ENCODE measurements around the gene SLMAP.

Gene SLMAP

DNA sequence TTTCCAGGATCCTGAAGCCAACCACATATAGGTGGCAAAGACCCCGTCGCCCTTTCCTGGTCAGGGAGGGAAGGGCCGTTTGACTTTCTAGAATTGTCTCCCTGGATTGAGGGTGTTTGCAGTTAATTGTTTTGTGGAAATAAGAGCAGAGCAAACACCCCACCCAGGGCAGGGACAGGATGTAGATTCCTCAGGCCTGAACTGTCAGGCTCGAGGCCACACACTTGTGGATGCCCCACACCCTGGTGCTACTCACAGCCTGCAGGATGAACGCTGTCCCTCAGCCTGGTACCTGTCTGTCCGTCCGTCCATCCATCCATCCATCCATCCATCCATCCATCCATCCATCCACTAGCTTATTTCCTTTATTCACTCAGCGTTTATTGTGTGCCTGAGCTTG is 222.2 kb downstream of the SLMAP start:
- no peak overlapping the region for H3K27ac ChIP-seq (ENCODE audit: insufficient read depth, low read depth, low read length, poor library complexity, severe bottlenecking)
- WGBS, 2 experiments: 88 to 95% methylated on average over 8 of the region's 8 CpGs
- no peaks in the 10 kb centered on the region for H3K4me1 ChIP-seq (ENCODE audit: control insufficient read depth, insufficient read depth, low read length)
- no peak overlapping the region for H3K4me3 ChIP-seq (ENCODE audit: insufficient read depth, low read depth, low read length)
- H3K9me3 ChIP-seq (ENCODE audit: control insufficient read depth, low read length): no peaks in the 10 kb centered on the region
- peaks cover 12% of the 10 kb centered on the region for H3K27me3 ChIP-seq (ENCODE audit: control insufficient read depth, insufficient read depth, low read length, poor library complexity, severe bottlenecking)
- no peaks in the 10 kb centered on the region for H3K36me3 ChIP-seq (ENCODE audit: control insufficient read depth, insufficient read depth, low read length)
